ENCODE data around the gene PRAC1. TPM values are rescaled to one million over a fixed set of nuclear protein-coding genes. Genes with fewer than 3 reads are reported as not detected.

The PRAC1 gene
- total and polyA plus RNA-seq, 2 experiments from 2014 or later: not detected

DNA sequence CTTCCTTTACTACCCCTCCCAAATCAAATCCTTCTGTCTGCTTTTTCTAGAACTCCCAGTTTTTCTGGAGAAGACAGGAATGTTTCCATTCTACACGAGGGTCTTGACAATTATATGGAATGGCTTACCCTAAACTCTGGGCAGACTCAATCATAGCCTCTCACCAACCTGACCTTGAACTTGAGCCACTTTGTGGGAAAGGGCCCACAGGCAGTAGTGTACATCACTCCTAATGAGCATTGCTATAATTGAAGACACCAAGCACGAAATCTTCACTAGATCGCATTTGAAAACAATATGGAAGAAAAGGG lies 7.9 kb upstream of the PRAC1 start:
- no peaks in the 10 kb centered on the region for H3K36me3 ChIP-seq
- TF ChIP-seq, protein P1, sequence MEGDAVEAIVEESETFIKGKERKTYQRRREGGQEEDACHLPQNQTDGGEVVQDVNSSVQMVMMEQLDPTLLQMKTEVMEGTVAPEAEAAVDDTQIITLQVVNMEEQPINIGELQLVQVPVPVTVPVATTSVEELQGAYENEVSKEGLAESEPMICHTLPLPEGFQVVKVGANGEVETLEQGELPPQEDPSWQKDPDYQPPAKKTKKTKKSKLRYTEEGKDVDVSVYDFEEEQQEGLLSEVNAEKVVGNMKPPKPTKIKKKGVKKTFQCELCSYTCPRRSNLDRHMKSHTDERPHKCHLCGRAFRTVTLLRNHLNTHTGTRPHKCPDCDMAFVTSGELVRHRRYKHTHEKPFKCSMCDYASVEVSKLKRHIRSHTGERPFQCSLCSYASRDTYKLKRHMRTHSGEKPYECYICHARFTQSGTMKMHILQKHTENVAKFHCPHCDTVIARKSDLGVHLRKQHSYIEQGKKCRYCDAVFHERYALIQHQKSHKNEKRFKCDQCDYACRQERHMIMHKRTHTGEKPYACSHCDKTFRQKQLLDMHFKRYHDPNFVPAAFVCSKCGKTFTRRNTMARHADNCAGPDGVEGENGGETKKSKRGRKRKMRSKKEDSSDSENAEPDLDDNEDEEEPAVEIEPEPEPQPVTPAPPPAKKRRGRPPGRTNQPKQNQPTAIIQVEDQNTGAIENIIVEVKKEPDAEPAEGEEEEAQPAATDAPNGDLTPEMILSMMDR (IDR thresholded peaks at IDR 0.05; ENCODE audit: low read depth, low read length): no peak
- no peak overlapping the region for H3K27ac ChIP-seq
- no peak for DNase-seq (ENCODE audit: low read depth in 1 of 2, low spot score in 1 of 2)
- H3K4me3 ChIP-seq: no peak overlapping the region
- no peaks in the 10 kb centered on the region for H3K9me3 ChIP-seq (ENCODE audit: low read depth)
- peaks cover 6% of the 10 kb centered on the region for H3K4me1 ChIP-seq (ENCODE audit: low read depth)
- peaks cover 100% of the 10 kb centered on the region for H3K27me3 ChIP-seq

DNA sequence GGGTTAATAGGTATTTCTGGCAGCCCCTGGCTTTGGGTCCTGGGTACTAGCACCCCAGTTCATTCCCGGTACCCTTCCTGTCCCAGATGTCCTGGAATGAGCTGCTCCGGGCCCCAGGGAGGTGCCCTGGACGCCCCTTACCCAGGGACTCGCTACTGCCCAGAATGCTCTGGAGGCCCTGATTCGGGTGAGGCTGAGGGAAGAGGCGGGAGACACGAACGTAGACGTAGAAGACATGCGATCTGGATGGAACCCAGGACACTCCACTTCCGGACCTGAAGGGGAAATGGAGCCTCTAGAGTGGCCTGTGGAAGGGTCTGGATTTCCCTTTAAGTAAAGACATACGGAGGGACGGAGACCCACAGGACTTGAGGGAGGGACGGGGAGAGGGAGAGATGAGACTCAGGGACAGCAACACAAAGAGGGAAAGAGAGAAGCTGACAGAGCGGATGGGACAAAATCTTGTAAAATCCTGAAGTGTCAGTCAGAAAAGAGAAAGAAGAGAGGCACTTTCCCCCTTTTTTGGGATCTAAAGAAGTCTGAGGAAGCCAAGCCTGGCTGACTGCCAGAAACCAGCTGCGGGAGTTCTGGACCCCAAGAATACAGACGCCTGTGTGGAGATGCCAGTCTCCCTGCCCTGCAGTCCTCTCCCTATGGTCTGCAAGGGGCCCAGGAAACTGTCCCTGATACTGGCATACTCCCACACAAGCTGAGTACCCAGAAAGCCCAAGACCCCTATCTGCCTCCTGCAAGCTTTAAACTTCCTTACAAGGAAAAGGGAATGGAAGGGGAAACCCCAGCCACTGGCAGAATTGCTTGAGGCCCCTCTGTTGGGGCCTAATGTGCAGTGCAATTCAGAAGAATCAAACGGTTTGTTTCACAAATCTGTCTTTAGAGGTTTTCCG lies 7.3 kb upstream of the PRAC1 start:
- H3K36me3 ChIP-seq: no peaks in the 10 kb centered on the region
- H3K27ac ChIP-seq: no peak overlapping the region
- TF ChIP-seq, protein P1 (IDR thresholded peaks at IDR 0.05; ENCODE audit: low read depth, low read length): no peak
- peak overlapping the region; percentile 18 for H3K4me3 ChIP-seq
- no peak for DNase-seq (ENCODE audit: low read depth in 1 of 2, low spot score in 1 of 2)
- peaks cover 100% of the 10 kb centered on the region for H3K27me3 ChIP-seq
- H3K4me1 ChIP-seq (ENCODE audit: low read depth): peaks cover 6% of the 10 kb centered on the region
- H3K9me3 ChIP-seq (ENCODE audit: low read depth): no peaks in the 10 kb centered on the region

DNA sequence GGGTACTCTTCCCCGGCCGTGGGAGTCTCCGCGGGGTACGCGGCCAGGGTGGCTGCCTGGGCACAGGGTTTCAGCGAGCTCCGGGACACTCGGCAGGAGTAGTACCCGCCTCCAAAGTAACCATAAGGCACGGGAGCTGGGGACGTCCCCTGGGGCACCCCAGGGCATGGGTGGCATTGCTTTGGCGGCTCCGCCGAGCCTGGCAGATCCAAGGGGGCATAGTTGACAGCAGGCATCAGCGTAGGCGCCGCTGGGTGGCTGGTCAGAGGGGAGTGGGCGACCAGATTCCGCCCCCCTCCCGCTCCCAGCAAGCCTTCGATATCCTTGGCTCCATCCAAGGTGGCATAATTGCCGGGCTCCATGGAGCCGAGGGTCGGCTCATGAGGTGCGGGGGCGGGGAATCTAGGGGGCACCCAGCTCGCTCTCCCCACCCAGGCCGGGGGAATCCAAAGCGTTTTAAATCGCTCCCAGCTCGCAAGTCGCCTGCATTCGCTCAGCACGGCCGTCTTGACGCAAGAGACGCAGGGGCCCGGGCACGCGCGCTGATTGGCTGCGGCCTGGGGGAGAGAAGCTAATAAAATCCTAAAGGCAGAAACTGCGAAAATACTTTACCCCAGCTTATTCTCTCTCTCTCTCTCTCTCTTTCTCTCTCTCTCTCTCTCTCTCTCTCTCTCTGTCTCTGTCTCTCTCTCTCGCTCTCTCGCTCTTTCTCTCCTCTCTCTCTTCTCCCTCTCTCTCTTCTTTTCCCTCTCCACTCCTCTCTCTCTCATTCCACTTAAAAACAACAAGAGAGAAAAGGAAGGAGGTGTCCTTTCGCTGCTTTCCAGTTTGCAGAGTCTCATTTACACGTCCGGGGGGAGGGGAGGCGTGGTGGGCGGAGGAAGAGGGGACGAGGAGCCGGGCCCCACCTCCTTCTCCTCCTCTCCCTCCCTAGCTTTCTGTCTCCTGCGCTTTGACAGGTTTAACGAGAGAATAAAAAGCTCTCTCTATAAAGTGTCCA lies 6.2 kb upstream of the PRAC1 start, which contains the start of gene HOXB13:
HOXB13 (minus strand) TSS at position 519 of the 1,000 bp plus-strand sequence; CDS start at position 362, 157 bp downstream.
- TF ChIP-seq, protein P1 (IDR thresholded peaks at IDR 0.05; ENCODE audit: low read depth, low read length): no peak
- H3K4me3 ChIP-seq: peak within 1 kb of the TSS; percentile 18
- peak; percentile 47 to 66 for DNase-seq (ENCODE audit: low read depth in 1 of 2, low spot score in 1 of 2)

DNA sequence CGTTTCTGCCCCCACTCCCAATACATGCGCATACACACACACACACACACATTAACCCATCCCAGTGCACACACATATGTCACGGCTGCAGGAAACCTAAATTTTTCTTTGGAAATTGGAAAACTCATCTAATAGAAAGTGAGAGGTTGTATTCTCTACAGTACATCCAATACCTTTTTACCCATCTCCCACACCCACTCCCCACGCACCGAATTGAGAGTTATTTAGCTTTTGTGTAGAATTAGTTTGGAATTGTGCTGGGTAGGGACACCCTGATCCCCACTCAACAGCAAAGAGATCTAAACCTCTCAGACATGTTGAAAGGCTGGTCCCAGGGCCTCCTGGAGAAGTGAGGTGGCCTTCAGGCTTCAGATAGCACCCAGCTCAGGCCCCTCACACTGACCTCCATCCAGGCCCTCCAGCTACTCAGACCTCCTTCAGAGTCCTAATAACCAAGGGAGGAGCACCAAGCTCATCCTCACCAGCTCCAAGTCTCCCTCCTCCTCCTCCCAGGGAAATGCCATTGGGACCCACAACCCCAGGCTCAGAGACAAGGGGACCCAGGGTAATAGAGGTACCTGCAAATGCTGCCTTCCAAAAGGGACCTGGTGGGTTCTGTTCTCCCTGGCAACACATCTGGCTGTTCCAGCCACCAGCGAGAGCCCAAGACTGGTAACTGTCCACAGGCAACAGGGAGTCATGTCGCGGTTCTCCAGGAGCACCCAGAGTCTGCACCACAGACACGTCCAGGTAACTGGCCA lies 5.3 kb upstream of the PRAC1 start:
- Histone ChIP-seq H3K9me3 (ENCODE audit: low read depth) (no peaks in the 10 kb centered on the region), H3K36me3 (no peaks in the 10 kb centered on the region), H3K27ac (no peak overlapping the region), H3K4me3 (no peak overlapping the region), H3K4me1 (ENCODE audit: low read depth) (peaks cover 6% of the 10 kb centered on the region), H3K27me3 (peaks cover 100% of the 10 kb centered on the region)
- no peak for DNase-seq (ENCODE audit: low read depth in 1 of 2, low spot score in 1 of 2)
- TF ChIP-seq, protein P1 (IDR thresholded peaks at IDR 0.05; ENCODE audit: low read depth, low read length): no peak

More for the DNA sequence above, 6.2 kb upstream of the PRAC1 start, which contains the start of gene HOXB13:
- H3K4me1 ChIP-seq (ENCODE audit: low read depth): peaks cover 6% of the 10 kb centered on the region
- peaks cover 100% of the 10 kb centered on the region for H3K27me3 ChIP-seq
- no peaks in the 10 kb centered on the region for H3K9me3 ChIP-seq (ENCODE audit: low read depth)
- no peaks in the 10 kb centered on the region for H3K36me3 ChIP-seq
- no peak within 1 kb of the TSS for H3K27ac ChIP-seq

DNA sequence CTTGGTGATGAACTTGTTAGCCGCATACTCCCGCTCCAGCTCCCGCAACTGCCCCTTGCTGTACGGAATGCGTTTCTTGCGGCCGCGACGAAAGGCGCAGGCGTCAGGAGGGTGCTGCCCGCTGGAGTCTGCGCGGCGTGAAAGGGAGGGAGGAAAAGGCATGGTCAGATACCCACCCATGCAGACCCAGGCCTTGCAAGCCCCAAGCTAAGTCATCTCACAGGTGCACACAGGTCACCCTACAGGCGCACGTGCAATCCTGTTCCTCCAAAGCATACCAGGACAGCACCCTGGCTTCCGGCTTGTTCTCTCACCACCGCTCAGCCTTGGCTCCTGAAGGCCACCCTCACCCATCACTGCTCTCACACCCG lies 4.6 kb upstream of the PRAC1 start:
- Histone ChIP-seq H3K36me3 (no peaks in the 10 kb centered on the region), H3K9me3 (ENCODE audit: low read depth) (no peaks in the 10 kb centered on the region), H3K4me1 (ENCODE audit: low read depth) (peaks cover 6% of the 10 kb centered on the region), H3K27me3 (peaks cover 100% of the 10 kb centered on the region), H3K4me3 (no peak overlapping the region), H3K27ac (no peak overlapping the region)
- TF ChIP-seq, protein P1 (IDR thresholded peaks at IDR 0.05; ENCODE audit: low read depth, low read length): no peak
- no peak for DNase-seq (ENCODE audit: low read depth in 1 of 2, low spot score in 1 of 2)

Measured in cardiac muscle cell (in vitro differentiated cells and primary cell).